ENCODE data around the gene TTLL13. TPM values are rescaled to one million over a fixed set of nuclear protein-coding genes. Genes with fewer than 3 reads are reported as not detected.

The TTLL13 gene
- total and polyA plus RNA-seq, 9 of the 15 experiments (the other 6 are each of a cell fraction or from before 2014, with no cell fraction given), result 0.05 to 0.24 (median 0.11) TPM; not detected in 1

Small RNA genes lying within 50 kb of the gene (small RNA-seq; reads per million reads assigned to genes)
- gene AC091167.3, result not detected
- not detected for gene RN7SL736P

Other genes starting within 250 kb of the TTLL13 start
Only the 7 nearest of the 8 such genes appear.
- gene IDH2, start 147.1 kb upstream of the TTLL13 start, total RNA-seq (2014; rRNA removed), result 59.2 and 74.5 TPM in 2 replicates
- gene IDH2, start 147.1 kb upstream of the TTLL13 start, total RNA-seq (2014; rRNA removed; fragmentation: Illumina TruSeq; extraction: Trizol), result 34.2 and 41.2 TPM in 2 replicates
- gene IDH2, start 147.1 kb upstream of the TTLL13 start, total RNA-seq (2015; rRNA removed; fragmentation: Illumina TruSeq; extraction: Trizol), result 72.3 and 72.6 TPM in 2 replicates
- gene IDH2, start 147.1 kb upstream of the TTLL13 start, total RNA-seq (2021), result 76.7 and 80.4 TPM in 2 replicates
- gene IDH2, start 147.1 kb upstream of the TTLL13 start, polyA plus RNA-seq (2011; rRNA removed), result 99.9 and 181 TPM in 2 replicates
- 83.0 and 84.4 TPM in 2 replicates for gene IDH2, start 147.1 kb upstream of the TTLL13 start, polyA plus RNA-seq (2014; fragmentation: Illumina TruSeq; extraction: Trizol)
- 1 to 10 TPM in 1 of 2 experiments, under 1 TPM in 1; 0.70 to 3.1 TPM for gene IDH2, start 147.1 kb upstream of the TTLL13 start, polyA plus RNA-seq (2014; fragmentation: Nextera tagmentation; extraction: Ambion mirVana)
- gene IDH2, start 147.1 kb upstream of the TTLL13 start, polyA plus RNA-seq (2014; rRNA removed), result 51.1 and 52.3 TPM in 2 replicates
- 11.0 and 38.7 TPM in 2 replicates for gene SEMA4B, start 48.2 kb upstream of the TTLL13 start, total RNA-seq (2014; rRNA removed)
- gene SEMA4B, start 48.2 kb upstream of the TTLL13 start, total RNA-seq (2014; rRNA removed; fragmentation: Illumina TruSeq; extraction: Trizol), result 8.5 and 10.7 TPM in 2 replicates
- gene SEMA4B, start 48.2 kb upstream of the TTLL13 start, total RNA-seq (2015; rRNA removed; fragmentation: Illumina TruSeq; extraction: Trizol), result 16.7 and 17.7 TPM in 2 replicates
- 33.6 and 37.9 TPM in 2 replicates for gene SEMA4B, start 48.2 kb upstream of the TTLL13 start, total RNA-seq (2021)
- 28.8 and 56.9 TPM in 2 replicates for gene SEMA4B, start 48.2 kb upstream of the TTLL13 start, polyA plus RNA-seq (2011; rRNA removed)
- 10.9 and 16.9 TPM in 2 replicates for gene SEMA4B, start 48.2 kb upstream of the TTLL13 start, polyA plus RNA-seq (2014; fragmentation: Illumina TruSeq; extraction: Trizol)
- 1 to 10 TPM; 1.3 to 1.5 TPM for gene SEMA4B, start 48.2 kb upstream of the TTLL13 start, polyA plus RNA-seq (2014; fragmentation: Nextera tagmentation; extraction: Ambion mirVana)
- 24.8 and 27.8 TPM in 2 replicates for gene SEMA4B, start 48.2 kb upstream of the TTLL13 start, polyA plus RNA-seq (2014; rRNA removed)
- 61.4 and 94.5 TPM in 2 replicates for gene CIB1, start 15.6 kb upstream of the TTLL13 start, total RNA-seq (2014; rRNA removed)
- 46.9 and 49.6 TPM in 2 replicates for gene CIB1, start 15.6 kb upstream of the TTLL13 start, total RNA-seq (2014; rRNA removed; fragmentation: Illumina TruSeq; extraction: Trizol)
- gene CIB1, start 15.6 kb upstream of the TTLL13 start, total RNA-seq (2015; rRNA removed; fragmentation: Illumina TruSeq; extraction: Trizol), result 63.4 and 64.5 TPM in 2 replicates
- 106 and 107 TPM in 2 replicates for gene CIB1, start 15.6 kb upstream of the TTLL13 start, total RNA-seq (2021)
- 136 and 186 TPM in 2 replicates for gene CIB1, start 15.6 kb upstream of the TTLL13 start, polyA plus RNA-seq (2011; rRNA removed)
- gene CIB1, start 15.6 kb upstream of the TTLL13 start, polyA plus RNA-seq (2014; fragmentation: Illumina TruSeq; extraction: Trizol), result 107 and 138 TPM in 2 replicates
- 10 to 100 TPM; 14.9 to 33.8 TPM for gene CIB1, start 15.6 kb upstream of the TTLL13 start, polyA plus RNA-seq (2014; fragmentation: Nextera tagmentation; extraction: Ambion mirVana)
- gene CIB1, start 15.6 kb upstream of the TTLL13 start, polyA plus RNA-seq (2014; rRNA removed), result 128 and 142 TPM in 2 replicates
- 3.9 and 4.0 TPM in 2 replicates for gene GDPGP1, start 15.3 kb upstream of the TTLL13 start, total RNA-seq (2014; rRNA removed)
- gene GDPGP1, start 15.3 kb upstream of the TTLL13 start, total RNA-seq (2014; rRNA removed; fragmentation: Illumina TruSeq; extraction: Trizol), result 2.8 and 3.0 TPM in 2 replicates
- 2.4 and 3.0 TPM in 2 replicates for gene GDPGP1, start 15.3 kb upstream of the TTLL13 start, total RNA-seq (2015; rRNA removed; fragmentation: Illumina TruSeq; extraction: Trizol)
- gene GDPGP1, start 15.3 kb upstream of the TTLL13 start, total RNA-seq (2021), result 6.0 and 6.1 TPM in 2 replicates
- gene GDPGP1, start 15.3 kb upstream of the TTLL13 start, polyA plus RNA-seq (2011; rRNA removed), result 3.7 and 4.0 TPM in 2 replicates
- gene GDPGP1, start 15.3 kb upstream of the TTLL13 start, polyA plus RNA-seq (2014; fragmentation: Illumina TruSeq; extraction: Trizol), result 1.2 and 2.0 TPM in 2 replicates
- gene GDPGP1, start 15.3 kb upstream of the TTLL13 start, polyA plus RNA-seq (2014; fragmentation: Nextera tagmentation; extraction: Ambion mirVana), result under 1 TPM; 0.78 to 0.92 TPM
- gene GDPGP1, start 15.3 kb upstream of the TTLL13 start, polyA plus RNA-seq (2014; rRNA removed), result 2.6 and 3.3 TPM in 2 replicates
- 69.5 and 73.4 TPM in 2 replicates for gene NGRN, start 16.1 kb downstream of the TTLL13 start, total RNA-seq (2014; rRNA removed)
- 54.9 and 58.8 TPM in 2 replicates for gene NGRN, start 16.1 kb downstream of the TTLL13 start, total RNA-seq (2014; rRNA removed; fragmentation: Illumina TruSeq; extraction: Trizol)
- gene NGRN, start 16.1 kb downstream of the TTLL13 start, total RNA-seq (2015; rRNA removed; fragmentation: Illumina TruSeq; extraction: Trizol), result 60.0 and 61.5 TPM in 2 replicates
- 64.6 and 66.5 TPM in 2 replicates for gene NGRN, start 16.1 kb downstream of the TTLL13 start, total RNA-seq (2021)
- gene NGRN, start 16.1 kb downstream of the TTLL13 start, polyA plus RNA-seq (2011; rRNA removed), result 57.5 and 62.8 TPM in 2 replicates
- gene NGRN, start 16.1 kb downstream of the TTLL13 start, polyA plus RNA-seq (2014; fragmentation: Illumina TruSeq; extraction: Trizol), result 47.9 and 56.5 TPM in 2 replicates
- gene NGRN, start 16.1 kb downstream of the TTLL13 start, polyA plus RNA-seq (2014; fragmentation: Nextera tagmentation; extraction: Ambion mirVana), result 10 to 100 TPM; 14.0 to 21.0 TPM
- 64.5 and 70.3 TPM in 2 replicates for gene NGRN, start 16.1 kb downstream of the TTLL13 start, polyA plus RNA-seq (2014; rRNA removed)
- 1.00 and 1.6 TPM in 2 replicates for gene ZNF774, start 102.7 kb downstream of the TTLL13 start, total RNA-seq (2014; rRNA removed)
- 0.95 and 1.9 TPM in 2 replicates for gene ZNF774, start 102.7 kb downstream of the TTLL13 start, total RNA-seq (2014; rRNA removed; fragmentation: Illumina TruSeq; extraction: Trizol)
- 1.2 TPM in 2 replicates for gene ZNF774, start 102.7 kb downstream of the TTLL13 start, total RNA-seq (2015; rRNA removed; fragmentation: Illumina TruSeq; extraction: Trizol)
- gene ZNF774, start 102.7 kb downstream of the TTLL13 start, total RNA-seq (2021), result 1.2 and 3.0 TPM in 2 replicates
- gene ZNF774, start 102.7 kb downstream of the TTLL13 start, polyA plus RNA-seq (2011; rRNA removed), result 1.5 and 1.6 TPM in 2 replicates
- 1.7 and 3.9 TPM in 2 replicates for gene ZNF774, start 102.7 kb downstream of the TTLL13 start, polyA plus RNA-seq (2014; fragmentation: Illumina TruSeq; extraction: Trizol)
- under 1 TPM; 0.32 to 0.34 TPM for gene ZNF774, start 102.7 kb downstream of the TTLL13 start, polyA plus RNA-seq (2014; fragmentation: Nextera tagmentation; extraction: Ambion mirVana)
- gene ZNF774, start 102.7 kb downstream of the TTLL13 start, polyA plus RNA-seq (2014; rRNA removed), result 1.7 and 2.0 TPM in 2 replicates
- 67.1 and 76.0 TPM in 2 replicates for gene IQGAP1, start 138.7 kb downstream of the TTLL13 start, total RNA-seq (2014; rRNA removed)
- gene IQGAP1, start 138.7 kb downstream of the TTLL13 start, total RNA-seq (2014; rRNA removed; fragmentation: Illumina TruSeq; extraction: Trizol), result 81.0 and 96.7 TPM in 2 replicates
- 143 and 150 TPM in 2 replicates for gene IQGAP1, start 138.7 kb downstream of the TTLL13 start, total RNA-seq (2015; rRNA removed; fragmentation: Illumina TruSeq; extraction: Trizol)
- gene IQGAP1, start 138.7 kb downstream of the TTLL13 start, total RNA-seq (2021), result 59.6 and 63.9 TPM in 2 replicates
- gene IQGAP1, start 138.7 kb downstream of the TTLL13 start, polyA plus RNA-seq (2011; rRNA removed), result 71.8 and 77.7 TPM in 2 replicates
- 116 and 125 TPM in 2 replicates for gene IQGAP1, start 138.7 kb downstream of the TTLL13 start, polyA plus RNA-seq (2014; fragmentation: Illumina TruSeq; extraction: Trizol)
- gene IQGAP1, start 138.7 kb downstream of the TTLL13 start, polyA plus RNA-seq (2014; fragmentation: Nextera tagmentation; extraction: Ambion mirVana), result 10 to 100 TPM; 37.6 to 38.7 TPM
- 68.7 and 79.2 TPM in 2 replicates for gene IQGAP1, start 138.7 kb downstream of the TTLL13 start, polyA plus RNA-seq (2014; rRNA removed)

Measured in K562 (cell line).